ENCODE measurements around the gene RANBP10.

The RANBP10 gene

GRCh38 chr16:67727521-67728485, 78.6 kb downstream of the RANBP10 start:
- no peaks in the 10 kb centered on the region for H3K79me2 ChIP-seq (ENCODE audit: insufficient read depth, low read length)
- DNase-seq (no peak), ATAC-seq (ENCODE audit: insufficient read depth, low read depth) (no peak)
- H3K36me3 ChIP-seq (ENCODE audit: insufficient read depth, low read length): peaks cover 72% of the 10 kb centered on the region
- no peaks in the 10 kb centered on the region for H3K27me3 ChIP-seq (ENCODE audit: insufficient read depth, low read length, poor library complexity)
- H3K4me2 ChIP-seq (ENCODE audit: insufficient read depth, low read length): no peak overlapping the region
- TF ChIP-seq EZH2 (IDR thresholded peaks at IDR 0.05; ENCODE audit: borderline replicate concordance, low read depth, low read length, severe bottlenecking) (no peak), CTCF (IDR thresholded peaks at IDR 0.05; ENCODE audit: borderline replicate concordance, extremely low read depth, low read length, poor library complexity, severe bottlenecking) (no peak)
- no peak overlapping the region for H2AFZ ChIP-seq (ENCODE audit: low read depth, low read length)
- H3K9ac ChIP-seq (ENCODE audit: low read depth, low read length): no peak overlapping the region
- no peak overlapping the region for H3K4me3 ChIP-seq (ENCODE audit: low read depth in 1 of 2, low read length in 2 of 2)
- no peaks in the 10 kb centered on the region for H4K20me1 ChIP-seq (ENCODE audit: insufficient read depth, low read length)
- H3K27ac ChIP-seq (ENCODE audit: low read length): no peak overlapping the region
- no peaks in the 10 kb centered on the region for H3K9me3 ChIP-seq (ENCODE audit: insufficient read depth, low read length, severe bottlenecking)
- no peaks in the 10 kb centered on the region for H3K4me1 ChIP-seq (ENCODE audit: insufficient read depth, low read length)

- H2AFZ ChIP-seq (ENCODE audit: low read depth, low read length): no peak overlapping the region
- no peaks in the 10 kb centered on the region for H3K4me1 ChIP-seq (ENCODE audit: insufficient read depth, low read length)
- no peak for DNase-seq
- H3K27ac ChIP-seq (ENCODE audit: low read length): no peak overlapping the region
- H4K20me1 ChIP-seq (ENCODE audit: insufficient read depth, low read length): no peaks in the 10 kb centered on the region
- no peaks in the 10 kb centered on the region for H3K79me2 ChIP-seq (ENCODE audit: insufficient read depth, low read length)
- H3K27me3 ChIP-seq (ENCODE audit: insufficient read depth, low read length, poor library complexity): no peaks in the 10 kb centered on the region
- H3K9me3 ChIP-seq (ENCODE audit: insufficient read depth, low read length, severe bottlenecking): no peaks in the 10 kb centered on the region
- TF ChIP-seq CTCF (IDR thresholded peaks at IDR 0.05; ENCODE audit: borderline replicate concordance, extremely low read depth, low read length, poor library complexity, severe bottlenecking): no peak
- no peak for TF ChIP-seq EZH2 (IDR thresholded peaks at IDR 0.05; ENCODE audit: borderline replicate concordance, low read depth, low read length, severe bottlenecking)
- no peak overlapping the region for H3K4me3 ChIP-seq (ENCODE audit: low read depth in 1 of 2, low read length in 2 of 2)
- H3K36me3 ChIP-seq (ENCODE audit: insufficient read depth, low read length): peaks cover 62% of the 10 kb centered on the region
- ATAC-seq (ENCODE audit: insufficient read depth, low read depth): no peak
- H3K4me2 ChIP-seq (ENCODE audit: insufficient read depth, low read length): no peak overlapping the region
- no peak overlapping the region for H3K9ac ChIP-seq (ENCODE audit: low read depth, low read length)
Measured at GRCh38 chr16:67726106-67727034, 80.0 kb downstream of the RANBP10 start.

- Histone ChIP-seq H3K4me3 (ENCODE audit: low read depth in 1 of 2, low read length in 2 of 2) (no peak overlapping the region), H4K20me1 (ENCODE audit: insufficient read depth, low read length) (no peaks in the 10 kb centered on the region), H3K9me3 (ENCODE audit: insufficient read depth, low read length, severe bottlenecking) (no peaks in the 10 kb centered on the region), H3K4me2 (ENCODE audit: insufficient read depth, low read length) (no peak overlapping the region), H3K27ac (ENCODE audit: low read length) (no peak overlapping the region), H3K9ac (ENCODE audit: low read depth, low read length) (no peak overlapping the region), H3K79me2 (ENCODE audit: insufficient read depth, low read length) (peaks cover 2% of the 10 kb centered on the region), H3K27me3 (ENCODE audit: insufficient read depth, low read length, poor library complexity) (no peaks in the 10 kb centered on the region), H3K4me1 (ENCODE audit: insufficient read depth, low read length) (peaks cover 9% of the 10 kb centered on the region), H3K36me3 (ENCODE audit: insufficient read depth, low read length) (peaks cover 37% of the 10 kb centered on the region), H2AFZ (ENCODE audit: low read depth, low read length) (no peak overlapping the region)
- TF ChIP-seq EZH2 (IDR thresholded peaks at IDR 0.05; ENCODE audit: borderline replicate concordance, low read depth, low read length, severe bottlenecking) (no peak), CTCF (IDR thresholded peaks at IDR 0.05; ENCODE audit: borderline replicate concordance, extremely low read depth, low read length, poor library complexity, severe bottlenecking) (no peak)
- ATAC-seq (ENCODE audit: insufficient read depth, low read depth) (no peak), DNase-seq (no peak)
Measured at GRCh38 chr16:67723911-67724305, 82.5 kb downstream of the RANBP10 start.
